NCI-H526 (cell line): ENCODE measurements around the gene OGFOD2.

ENCODE experiments used
- DNase-seq, 2 experiments: peaks; one replicate each; lab custom pipeline; 2025; lab: John Stamatoyannopoulos, UW

OGFOD2 gene

DNA sequence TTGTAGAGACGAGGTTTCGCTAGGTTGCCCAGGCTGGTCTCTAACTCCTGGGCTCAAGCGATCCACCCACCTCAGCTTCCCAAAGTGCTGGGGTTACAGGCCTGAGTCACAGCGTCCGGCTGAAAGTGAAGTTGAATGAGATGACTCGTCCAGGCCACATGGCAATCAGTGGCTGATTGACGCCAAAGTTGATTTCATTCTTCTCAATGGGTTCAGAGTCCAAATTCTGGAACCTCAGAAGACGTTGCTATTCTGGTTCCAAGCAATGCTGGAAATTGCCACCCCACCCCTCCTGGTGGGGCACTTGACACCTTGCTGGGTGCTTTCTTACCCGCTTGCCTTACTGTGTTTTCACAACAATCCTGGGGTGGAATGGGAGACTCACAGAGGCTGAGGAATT, 23.6 kb upstream of the OGFOD2 start:
- DNase-seq, result no peak

DNA sequence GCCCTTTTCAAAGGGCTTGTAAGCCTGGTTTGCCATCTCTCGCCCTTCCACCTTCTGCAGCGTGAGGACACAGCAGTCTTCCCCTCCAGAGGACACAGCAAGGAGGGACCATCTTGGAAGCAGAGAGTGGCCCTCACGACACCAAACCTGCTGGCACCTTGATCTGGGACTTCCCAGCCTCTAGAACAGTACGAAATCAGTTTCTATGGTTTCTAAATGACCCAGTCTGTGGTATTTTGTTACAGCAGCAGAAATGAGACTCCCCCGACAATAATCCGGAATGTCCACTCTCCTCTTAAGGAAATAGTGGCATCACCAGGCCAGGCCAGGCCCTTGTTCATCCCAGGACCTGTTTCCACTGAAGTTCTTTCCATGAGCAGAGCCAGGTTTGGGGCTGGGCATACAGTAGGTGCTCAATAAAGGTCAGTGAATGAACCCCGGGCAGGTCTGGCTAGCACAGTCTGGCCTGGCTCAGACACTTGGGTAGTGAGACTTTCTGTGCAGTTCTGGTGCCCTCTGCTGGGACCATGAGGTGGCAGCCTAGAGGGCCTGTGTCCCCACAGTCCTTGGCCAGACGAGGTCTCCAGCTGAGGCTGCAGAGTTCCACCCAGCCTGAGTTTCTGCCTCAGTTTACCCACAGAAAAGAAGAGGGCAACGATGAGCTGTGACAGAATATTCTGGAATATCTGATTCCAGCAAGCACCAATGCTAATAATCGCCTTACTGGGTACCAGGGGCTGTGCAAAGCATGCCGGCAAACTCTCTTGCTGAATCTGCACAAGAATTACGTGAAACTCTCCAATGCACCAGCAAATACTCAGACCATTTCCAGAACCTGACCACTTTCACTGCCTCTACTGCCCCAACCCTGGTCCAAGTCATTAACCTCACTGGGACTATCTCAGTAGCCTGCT, 22.8 kb upstream of the OGFOD2 start:
- DNase-seq, result peak in 1 of 2 experiments; percentile 72

DNA sequence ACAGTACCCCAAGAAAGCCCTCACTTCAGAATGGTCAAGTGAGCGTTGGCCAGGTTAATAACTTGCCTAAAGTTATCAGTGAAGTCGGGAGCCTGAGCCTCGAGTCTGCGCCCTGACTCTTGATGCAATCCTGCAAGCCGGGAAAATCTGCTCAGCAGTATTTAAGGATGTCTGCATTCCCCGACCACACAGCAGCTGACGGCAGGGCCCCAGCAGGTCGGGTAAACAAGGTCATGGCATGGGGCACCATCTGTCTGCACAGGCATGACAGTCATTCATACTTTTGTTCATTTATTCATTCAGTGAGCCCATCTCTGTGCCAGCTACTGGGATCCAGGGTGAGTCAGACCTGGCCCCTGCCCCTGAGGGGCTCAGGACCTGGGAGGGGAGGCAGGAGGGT, 19.9 kb upstream of the OGFOD2 start:
- no peak for DNase-seq

DNA sequence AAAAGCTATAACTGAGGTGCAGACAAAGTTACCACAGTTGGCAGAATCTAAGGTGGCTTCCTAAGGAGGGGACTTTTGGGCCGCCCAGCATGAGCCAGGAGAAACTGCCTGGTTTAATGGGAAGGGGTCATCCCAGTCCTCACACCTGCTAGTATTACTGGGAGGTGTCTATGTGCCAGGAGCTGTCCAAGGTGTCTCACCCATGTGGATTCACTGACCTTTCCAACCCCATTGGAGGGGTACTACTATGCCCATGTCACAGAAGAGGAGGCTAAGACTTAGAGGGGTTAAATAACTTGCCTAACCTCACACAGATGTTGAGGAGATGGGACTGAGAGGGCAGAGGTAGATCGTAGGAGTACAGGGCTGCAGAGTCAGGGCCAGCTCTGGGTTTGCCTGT, 19.0 kb upstream of the OGFOD2 start:
- DNase-seq, result no peak

DNA sequence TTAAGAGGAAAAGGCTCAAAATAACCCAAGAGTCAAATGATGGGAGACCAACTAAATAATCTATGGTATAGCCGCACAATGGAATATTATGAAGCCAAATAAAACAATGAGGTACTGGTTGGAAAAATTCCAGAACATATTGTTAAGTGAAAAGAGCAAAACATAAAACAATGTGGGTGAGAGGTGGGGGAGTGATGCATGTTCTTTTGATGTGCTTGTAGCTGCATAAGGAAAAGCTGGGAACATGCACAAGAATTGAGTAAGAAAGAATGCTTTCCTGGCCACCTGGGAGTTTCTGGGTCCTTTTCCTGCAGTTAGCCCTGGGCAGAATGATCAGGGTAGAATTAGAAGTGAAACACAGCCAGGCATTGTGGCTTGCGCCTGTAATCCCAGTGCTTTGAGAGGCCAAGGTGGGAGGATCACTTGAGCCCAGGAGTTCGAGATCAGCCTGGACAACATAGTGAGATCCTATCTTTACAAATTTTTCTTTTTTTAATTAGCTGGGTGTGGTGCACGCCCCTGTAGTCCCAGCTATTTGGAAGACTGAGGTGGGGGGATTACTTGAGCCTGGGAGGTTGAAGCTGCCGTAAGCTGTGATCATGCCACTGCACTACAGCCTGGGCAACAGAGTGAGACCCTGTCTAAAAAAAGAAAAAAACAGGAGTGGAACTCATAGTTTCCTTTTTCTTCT, 16.7 kb upstream of the OGFOD2 start:
- no peak for DNase-seq

DNA sequence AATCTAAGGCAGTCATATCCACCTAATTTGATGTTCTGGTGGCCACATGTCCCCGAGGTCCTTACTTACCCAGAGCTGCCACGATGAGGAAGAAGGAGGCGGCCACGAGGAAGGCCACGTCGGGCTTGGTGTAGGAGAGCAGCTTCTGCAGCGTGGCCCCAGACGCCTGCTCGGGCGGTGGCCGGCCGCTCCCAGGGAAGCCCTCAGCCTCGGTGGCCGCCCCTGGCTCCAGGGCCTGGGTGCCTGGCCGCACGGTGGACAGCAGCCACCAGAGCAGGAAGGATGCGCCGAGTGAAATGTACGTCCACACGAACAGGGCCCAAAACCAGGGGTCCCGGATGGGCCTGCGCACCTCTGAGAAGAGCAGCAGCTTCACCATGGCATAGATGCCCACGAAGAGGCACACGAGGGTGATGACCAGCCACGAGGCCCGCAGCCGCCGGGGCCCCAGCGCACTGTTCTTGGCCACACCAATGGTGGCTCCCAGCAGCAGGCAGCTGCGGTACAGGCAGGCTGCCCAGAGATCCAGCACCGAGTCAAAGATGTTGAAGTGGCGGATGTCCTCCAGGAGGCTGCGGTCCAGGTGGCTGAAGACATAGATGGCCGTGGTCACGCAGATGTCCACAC, 15.4 kb upstream of the OGFOD2 start:
- no peak for DNase-seq

DNA sequence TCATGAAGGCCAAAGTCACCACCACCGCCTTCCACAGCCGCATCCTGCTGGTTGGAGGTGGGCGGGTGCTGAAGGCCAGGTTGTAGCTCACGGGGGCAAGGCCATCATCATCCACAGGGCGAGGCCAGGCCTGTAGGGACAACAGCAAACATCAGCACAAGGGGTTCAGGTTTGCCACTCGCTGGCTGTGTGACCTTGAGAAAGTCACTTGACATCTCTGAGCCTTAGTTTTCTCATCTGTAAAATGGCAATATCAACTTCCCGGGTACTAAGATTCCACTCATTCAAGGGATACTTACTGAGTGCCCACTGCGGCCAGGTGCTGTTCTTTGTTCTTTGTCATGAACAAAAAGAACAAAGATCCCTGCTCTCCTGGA, 14.9 kb upstream of the OGFOD2 start:
- DNase-seq, result no peak

DNA sequence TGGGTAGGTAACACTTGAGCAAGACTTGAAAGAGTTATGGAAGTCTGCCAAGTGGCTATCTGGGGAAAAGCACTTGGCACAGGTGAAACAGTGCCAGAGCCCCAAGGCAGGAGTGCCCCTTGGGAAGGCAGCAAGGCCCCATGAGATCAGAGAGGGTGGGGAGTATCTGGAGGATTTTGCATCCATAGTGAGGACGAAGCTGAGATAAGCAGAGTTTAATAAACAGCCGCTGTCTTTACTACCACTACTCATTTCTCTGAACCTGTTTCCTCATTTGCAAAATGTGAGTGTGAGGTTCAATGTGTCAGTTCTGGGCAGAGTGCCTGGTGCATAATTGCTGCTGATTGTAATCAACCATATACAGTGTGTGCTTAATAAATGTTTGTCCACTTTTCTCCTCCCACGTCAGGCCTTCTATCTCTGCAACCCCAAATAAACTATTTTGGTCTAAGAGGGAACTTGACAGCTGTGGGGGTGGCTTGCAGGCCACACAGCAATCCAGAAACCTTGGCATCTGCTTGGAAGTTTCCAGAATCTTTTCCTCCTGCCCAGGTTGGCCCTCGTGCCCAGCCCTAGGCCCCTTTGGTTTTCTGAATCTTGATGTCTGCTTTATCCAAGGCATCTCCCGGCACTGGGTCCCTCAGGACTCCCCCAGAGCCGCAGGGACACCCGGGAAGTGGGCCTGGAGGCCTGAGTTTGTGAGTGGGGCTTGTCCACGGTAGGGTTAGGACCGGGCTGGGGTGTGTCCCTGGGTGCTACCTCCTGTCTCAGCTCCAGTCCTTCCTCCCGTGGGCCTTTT, 13.3 kb upstream of the OGFOD2 start:
- no peak for DNase-seq

DNA sequence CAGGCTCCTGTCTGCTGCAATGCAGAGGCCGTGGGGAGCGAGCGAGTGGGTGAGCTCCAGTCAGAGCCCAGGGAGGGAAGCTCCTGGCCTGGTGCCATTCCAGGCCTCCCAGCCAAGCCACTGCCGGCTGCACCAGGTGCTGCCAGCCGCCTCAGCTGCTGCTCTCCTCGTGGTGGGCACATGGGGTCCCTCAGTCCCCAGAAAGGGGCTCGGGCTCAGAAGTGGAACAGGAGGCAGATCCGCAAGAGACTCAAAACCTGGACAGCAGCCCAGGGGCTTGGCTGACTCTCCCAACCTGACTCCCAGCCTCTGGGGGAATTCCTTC, 11.1 kb upstream of the OGFOD2 start:
- no peak for DNase-seq

DNA sequence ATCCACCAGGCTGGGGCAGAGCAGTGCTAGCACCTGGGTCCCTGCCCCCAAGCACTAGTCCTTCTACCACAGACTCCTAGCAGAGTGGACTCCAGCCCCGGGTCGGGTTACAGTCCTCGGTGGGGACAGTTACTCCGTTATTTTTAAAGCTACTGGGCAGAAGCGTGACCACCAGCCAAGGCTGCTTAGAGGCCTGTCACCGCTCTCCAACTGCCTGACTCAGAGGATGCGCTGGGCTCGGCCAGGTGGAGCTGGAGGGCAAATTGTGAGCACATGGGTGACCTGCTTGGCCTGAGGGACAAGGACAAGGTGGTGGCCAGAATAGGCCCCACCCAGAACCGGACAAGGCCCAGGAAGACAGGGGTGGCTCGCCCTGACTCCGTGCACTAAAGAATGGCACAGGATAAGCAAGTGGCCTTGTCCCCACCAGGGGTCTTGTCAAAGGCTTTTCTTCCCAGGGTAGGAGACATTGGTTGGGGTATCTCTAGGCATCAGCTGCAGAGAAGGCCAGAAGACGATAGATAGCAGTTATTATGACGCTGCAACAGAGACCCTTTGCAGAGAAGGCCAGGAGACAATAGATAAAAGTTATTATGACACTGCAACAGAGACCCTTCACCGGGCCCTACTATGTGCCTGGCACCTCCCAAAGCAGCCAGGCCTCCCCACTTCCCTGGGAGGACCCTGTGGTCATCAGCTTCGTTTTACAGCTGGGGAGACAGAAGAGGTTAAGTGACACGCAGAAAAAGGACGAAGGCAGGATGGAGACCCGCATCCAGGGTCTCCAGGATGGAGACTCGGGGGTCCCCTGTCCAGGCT, 10.4 kb upstream of the OGFOD2 start:
- peak in 1 of 2 experiments; percentile 36 for DNase-seq

DNA sequence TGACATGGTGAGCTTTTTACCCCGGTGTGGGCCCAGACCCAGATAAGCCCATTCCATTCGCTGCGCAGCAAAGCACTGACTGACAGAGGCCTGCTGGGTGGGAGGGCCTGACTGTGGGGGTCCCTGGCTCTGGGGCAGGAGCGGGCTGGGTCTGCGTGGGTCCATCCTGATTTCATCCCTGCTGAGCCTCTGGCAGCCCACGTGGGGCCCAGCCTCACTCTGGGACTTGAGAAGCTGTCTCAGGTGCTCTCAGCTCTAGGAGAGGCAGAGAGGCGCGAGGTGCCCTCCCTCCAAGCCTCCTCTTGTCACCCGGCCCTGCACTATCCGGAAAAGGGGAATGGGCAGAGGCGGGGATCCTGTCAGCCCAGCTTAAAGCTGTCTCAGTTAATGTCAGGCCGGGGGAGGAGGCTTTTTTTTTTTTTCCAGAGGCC, 9.7 kb upstream of the OGFOD2 start:
- DNase-seq, result peak; percentile 28 to 62

DNA sequence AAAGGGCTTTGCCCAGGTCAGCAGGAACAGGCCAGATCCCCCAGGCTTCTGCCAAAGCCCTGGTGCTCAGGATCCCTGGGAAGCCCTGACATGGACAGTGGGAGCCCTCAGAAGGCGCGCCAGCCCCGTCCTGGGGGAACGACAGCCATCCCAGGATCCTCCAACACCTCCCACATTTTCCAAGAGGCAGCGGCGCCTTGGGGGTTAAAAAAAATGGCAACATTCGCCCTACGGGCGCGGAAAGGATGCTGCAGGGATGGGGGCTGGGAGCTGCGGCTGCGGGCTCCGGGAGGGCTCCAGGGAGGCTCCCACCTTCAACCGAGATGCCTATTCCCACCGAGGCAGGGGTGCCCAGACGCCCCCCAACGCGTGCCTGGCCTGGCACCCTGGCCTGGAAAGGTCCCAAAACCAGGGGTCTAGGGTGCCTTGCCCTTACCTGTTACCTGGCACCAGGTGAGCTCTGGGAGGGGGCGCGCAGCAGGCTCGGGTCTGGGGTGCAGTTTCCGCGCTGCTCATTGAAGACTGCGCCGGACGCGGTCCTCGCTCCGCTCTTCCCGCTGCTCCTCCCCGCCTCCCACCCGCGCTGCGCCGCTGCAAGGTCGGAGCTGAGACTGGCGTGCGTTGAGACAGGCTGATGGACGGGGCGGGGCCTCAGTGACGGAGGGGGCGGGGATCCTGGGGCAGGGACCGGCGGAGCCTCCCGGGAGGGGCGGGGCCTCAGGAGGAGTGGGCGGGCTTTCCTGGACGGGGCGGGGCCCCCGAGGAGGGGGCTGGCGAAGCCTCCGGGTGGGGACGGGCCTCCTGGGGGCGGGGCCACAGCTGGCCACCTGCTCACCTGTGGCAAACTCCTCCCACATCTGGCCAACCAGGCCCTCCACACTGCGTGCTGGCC, 8.9 kb upstream of the OGFOD2 start, which contains the start of gene ABCB9:
Gene ABCB9, minus strand, starts transcription at position 613 of the 892 bp plus-strand sequence. CDS start 6,228 bp downstream, outside the sequence.
- DNase-seq, result peak; percentile 84 to 97

DNA sequence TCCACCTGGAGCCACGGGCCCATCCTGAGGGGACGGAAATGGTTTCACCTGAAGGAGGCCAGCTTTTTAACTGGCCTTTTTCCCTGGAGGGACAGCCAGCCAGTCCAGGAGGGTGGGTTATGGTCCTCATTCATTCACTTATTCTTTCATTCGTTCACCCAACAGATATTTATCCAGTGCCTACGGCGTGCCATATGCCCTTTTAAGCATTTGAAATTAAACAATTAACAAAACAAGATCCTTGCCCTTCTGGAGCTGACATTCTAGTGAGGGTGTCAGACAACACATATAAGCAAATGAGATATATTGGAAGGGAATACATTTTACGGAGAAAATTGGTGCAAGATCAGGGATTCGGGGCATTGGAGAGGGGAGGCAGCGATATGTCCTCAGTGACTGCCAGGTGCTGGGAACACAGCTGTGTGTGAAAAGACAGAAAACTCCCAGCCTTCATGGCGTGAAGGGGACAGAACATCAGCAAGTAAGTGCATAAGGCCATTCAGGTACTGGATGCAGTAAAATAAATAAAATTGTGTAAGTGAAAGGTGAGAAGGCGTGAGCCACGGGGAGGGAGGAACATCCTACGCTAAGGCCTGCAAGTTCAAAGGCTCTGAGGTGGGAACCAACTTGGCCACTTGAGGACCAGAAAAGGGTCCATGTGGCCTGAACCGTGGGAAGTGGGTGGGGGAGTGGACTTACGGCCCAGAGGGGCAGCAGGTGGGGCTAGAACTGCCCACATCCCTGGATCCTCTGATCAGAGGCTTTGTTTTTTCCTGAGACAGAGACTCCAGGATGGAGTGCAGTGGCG, 8.1 kb upstream of the OGFOD2 start:
- no peak for DNase-seq

DNA sequence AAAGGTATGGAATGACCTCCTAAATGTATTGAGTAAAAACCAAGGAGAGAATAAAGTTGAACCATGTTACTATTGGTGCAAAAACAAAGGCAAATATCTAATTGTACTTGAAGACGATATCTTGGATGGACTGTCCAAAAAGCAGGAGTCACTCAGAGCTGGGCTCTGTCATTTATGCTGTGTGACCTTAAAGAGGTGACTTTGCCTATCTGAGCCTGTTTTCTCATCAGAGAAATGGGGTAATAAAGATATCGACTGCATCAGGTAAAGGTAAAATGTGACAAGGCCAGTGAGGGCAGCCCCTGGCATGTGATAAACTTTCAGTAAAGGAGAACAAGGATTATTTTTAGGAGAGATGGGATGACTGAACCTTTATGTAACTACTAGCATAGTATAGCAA, 6.9 kb upstream of the OGFOD2 start:
- no peak for DNase-seq

DNA sequence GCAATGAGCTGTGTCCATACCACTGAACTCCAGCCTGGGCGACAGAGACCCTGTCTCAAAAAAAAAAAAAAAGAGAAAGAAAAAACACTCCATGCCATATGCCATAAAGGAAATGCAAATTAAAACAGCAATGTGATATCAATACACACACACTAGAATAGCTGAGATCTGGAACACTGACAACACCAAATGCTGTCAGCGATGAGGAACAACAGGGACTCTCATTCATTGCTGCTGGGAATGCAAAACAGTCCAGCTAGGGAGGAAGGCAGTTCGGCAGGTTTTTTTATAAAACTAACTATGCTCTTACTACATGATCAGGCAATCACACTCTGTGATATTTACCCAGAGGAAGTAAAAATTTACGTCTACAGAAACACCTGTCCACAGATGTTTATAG, 5.4 kb upstream of the OGFOD2 start:
- DNase-seq, result peak; percentile 96 to 99

DNA sequence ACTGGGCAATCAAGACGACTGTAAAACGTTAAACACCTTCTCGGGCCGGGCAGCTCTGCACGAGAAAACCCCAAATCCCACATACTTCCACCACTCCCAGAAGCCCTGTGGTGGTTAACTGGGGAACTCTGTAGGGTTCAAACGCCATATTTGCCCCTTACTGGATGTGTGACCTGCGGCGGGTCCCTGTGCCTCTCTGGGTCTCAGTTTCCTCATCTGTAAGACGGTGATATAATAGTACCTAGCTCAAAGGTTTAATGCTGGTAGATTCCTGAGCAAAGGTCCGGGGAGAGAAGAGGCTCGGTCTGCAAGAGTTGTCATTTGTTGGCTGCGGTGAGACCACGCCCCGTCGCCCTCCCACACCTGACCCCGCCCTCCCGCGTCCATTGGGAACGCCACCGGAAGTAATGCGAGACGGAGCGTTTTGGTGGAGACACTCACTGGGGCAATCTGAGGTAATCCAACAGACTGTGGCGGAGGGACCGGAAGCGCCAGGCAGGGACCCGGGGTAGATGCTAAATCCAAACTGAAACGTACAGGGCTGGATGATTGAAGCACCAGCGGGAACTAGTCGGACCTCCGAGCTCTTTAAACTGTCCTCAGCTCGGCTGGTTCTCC, 661 bp upstream of the OGFOD2 start:
- peak; percentile 95 to 99 for DNase-seq

DNA sequence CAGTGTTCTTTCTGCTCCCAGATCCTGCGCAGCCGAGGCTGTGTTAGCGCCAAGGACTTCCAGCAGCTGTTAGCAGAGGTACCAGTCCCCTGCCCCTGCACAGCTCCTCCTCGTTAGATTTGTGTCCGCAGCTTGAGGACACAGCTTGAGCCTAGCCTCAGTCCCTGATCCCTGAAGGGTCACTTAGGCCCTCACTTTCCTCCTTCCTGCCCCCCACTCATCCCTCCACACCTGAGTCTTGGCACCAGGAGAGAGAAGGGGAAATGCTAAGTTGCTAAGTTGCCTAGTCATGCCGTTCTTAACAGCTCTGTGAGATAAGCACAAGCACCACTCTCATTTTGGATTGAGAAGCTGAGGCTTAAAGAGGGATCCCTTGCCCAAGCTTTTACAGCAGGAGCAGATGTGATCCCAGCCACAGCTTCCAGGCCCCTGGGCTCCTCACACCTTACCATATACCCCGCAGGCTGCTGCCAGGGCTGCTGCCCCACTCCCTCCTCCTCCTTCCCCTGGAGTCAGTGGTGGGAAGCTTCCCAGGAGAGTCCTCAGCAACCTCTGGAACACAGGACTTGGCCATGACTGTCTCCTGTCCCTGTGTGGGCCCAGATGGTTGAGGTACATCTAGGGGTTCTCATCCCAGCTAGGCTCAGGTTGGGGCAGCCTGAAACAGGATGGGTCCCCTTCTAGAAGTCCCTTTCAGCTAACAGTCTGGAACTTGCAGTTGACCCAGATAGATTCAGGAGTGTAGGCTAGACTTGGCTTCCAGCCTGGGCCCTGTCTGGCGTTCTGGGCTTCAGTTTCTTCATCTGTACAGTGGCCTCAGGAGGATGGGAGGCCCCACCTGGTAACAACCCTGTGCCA, 975 bp downstream of the OGFOD2 start:
- DNase-seq, result no peak

DNA sequence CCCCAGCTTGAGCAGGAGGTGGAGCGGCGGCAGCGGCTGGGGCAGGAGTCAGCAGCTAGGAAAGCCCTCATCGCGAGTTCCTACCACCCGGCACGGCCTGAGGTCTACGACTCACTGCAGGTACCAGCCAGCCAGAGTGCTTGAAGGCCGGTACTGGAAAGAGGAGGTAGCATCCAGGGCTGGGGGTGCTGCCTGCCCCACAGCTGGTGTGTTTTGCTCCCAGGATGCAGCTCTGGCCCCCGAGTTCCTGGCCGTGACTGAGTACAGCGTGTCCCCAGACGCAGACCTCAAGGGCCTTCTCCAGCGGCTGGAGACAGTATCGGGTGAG, 1.6 kb downstream of the OGFOD2 start:
- DNase-seq, result no peak
